HUES6 (cell line): Measurements from ENCODE around the gene CDC6.

Experiments
- H3K27ac ChIP-seq: 2 replicates; pipeline ENCODE4 v1.7.0; 2013; ENCODE audit warnings: low read depth, mild to moderate bottlenecking, low read length, inconsistent platforms
- H3K27me3 ChIP-seq: 2 replicates; pipeline ENCODE4 v1.6.1; 2013; ENCODE audit warnings: low read length; ENCODE audit not compliant: control insufficient read depth, insufficient read depth
- H3K36me3 ChIP-seq: 2 replicates; pipeline ENCODE4 v1.6.1; 2013; ENCODE audit warnings: low read length; ENCODE audit not compliant: control insufficient read depth, insufficient read depth
- H3K4me1 ChIP-seq: 2 replicates; pipeline ENCODE4 v1.6.1; 2013; ENCODE audit warnings: low read length; ENCODE audit not compliant: control insufficient read depth, insufficient read depth
- H3K4me3 ChIP-seq: 2 replicates; pipeline ENCODE4 v1.5.1; 2013; ENCODE audit warnings: low read depth, low read length
- H3K9ac ChIP-seq: one replicate; pipeline ENCODE4 v1.6.1; 2013; ENCODE audit warnings: mild to moderate bottlenecking, low read length
- H3K9me3 ChIP-seq: 2 replicates; pipeline ENCODE4 v1.6.1; 2013; ENCODE audit warnings: low read depth, low read length; ENCODE audit not compliant: control insufficient read depth, insufficient read depth

CDC6 gene

DNA sequence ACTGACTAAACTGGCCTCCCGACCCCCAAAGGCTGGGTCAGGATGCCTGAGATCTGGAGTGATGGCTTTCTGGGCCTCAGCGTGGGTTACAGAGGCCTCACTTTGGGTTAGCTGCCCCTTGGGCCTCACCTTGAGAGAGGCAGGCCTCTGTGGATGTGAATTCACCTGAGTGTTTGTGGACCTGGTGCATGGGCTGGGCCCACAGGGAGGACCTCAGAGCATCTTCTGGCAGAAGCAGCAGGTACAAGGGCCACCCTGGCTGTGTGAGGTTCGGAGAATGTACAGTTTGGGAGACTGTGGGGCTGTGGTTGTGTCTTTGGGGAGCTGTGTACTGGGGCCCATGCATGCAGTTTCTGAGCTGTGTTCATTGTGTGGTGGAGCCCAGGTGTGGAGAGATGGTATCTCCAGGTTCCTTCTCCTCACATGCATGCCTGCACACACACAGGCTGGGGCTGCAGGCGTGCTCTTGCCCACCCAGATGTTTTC is 39.6 kb downstream of the CDC6 start:
- no peak overlapping the region for H3K27ac ChIP-seq
- peaks cover 21% of the 10 kb centered on the region for H3K4me1 ChIP-seq
- no peaks in the 10 kb centered on the region for H3K9me3 ChIP-seq
- H3K36me3 ChIP-seq: no peaks in the 10 kb centered on the region
- no peak overlapping the region for H3K9ac ChIP-seq
- H3K27me3 ChIP-seq: no peaks in the 10 kb centered on the region
- H3K4me3 ChIP-seq: no peak overlapping the region

DNA sequence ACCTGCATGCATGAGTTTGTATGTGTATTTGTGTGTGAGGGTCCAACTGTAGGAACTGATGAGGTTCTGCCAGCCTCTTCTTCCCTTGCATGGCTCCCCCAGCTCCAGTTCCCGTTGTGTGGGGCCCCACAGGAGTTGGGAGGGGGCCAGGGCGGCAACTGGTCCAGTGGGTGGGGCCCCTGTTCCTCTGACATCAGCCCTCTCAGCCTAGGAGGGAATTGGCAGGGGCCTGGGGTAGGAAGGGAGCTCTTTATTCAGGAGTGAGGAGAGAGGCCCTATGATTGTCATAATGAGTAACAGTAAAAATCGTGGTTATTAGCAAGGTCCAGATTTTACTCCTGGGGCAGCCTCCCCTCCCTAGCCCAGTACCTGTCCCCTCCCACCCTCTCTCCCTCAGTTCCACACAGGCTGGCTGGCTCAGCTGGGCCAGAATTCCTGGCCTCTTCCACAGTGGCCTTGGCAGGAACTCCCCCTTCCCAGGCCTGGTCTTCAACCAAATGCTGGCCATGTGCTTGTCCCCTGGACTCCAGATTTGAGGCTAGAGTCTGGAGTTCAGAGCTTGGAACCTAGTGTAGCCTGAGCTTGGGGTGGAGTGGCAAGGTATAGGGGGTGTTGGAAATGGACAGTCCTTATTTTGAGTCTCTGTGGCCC is 40.2 kb downstream of the CDC6 start:
- H3K4me3 ChIP-seq: no peak overlapping the region
- H3K9ac ChIP-seq: no peak overlapping the region
- peaks cover 15% of the 10 kb centered on the region; the same call in 1 of the 2 replicates for H3K4me1 ChIP-seq
- no peaks in the 10 kb centered on the region for H3K9me3 ChIP-seq
- no peak overlapping the region for H3K27ac ChIP-seq
- H3K27me3 ChIP-seq: no peaks in the 10 kb centered on the region
- H3K36me3 ChIP-seq: no peaks in the 10 kb centered on the region

DNA sequence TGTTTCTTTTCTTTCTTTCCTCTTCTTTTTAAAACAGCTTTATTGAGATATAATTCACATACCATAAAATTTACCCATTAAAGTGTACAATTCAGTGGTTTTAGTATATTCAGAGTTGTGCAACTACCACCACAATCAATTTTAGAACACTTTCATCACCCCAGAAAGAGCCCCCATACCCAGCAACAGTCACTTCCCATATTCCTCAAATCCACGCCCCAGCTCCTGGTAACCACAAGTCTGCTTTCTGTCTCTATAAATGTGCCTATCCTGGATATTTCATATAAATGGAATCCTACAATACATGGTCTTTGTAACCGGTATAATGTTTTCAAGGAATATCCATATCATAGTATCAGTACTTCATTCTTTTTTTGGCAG is 40.7 kb downstream of the CDC6 start:
- Histone ChIP-seq H3K27ac (no peak overlapping the region), H3K9me3 (no peaks in the 10 kb centered on the region), H3K4me1 (peaks cover 10% of the 10 kb centered on the region; the same call in 1 of the 2 replicates), H3K36me3 (no peaks in the 10 kb centered on the region), H3K27me3 (no peaks in the 10 kb centered on the region), H3K4me3 (no peak overlapping the region), H3K9ac (no peak overlapping the region)

DNA sequence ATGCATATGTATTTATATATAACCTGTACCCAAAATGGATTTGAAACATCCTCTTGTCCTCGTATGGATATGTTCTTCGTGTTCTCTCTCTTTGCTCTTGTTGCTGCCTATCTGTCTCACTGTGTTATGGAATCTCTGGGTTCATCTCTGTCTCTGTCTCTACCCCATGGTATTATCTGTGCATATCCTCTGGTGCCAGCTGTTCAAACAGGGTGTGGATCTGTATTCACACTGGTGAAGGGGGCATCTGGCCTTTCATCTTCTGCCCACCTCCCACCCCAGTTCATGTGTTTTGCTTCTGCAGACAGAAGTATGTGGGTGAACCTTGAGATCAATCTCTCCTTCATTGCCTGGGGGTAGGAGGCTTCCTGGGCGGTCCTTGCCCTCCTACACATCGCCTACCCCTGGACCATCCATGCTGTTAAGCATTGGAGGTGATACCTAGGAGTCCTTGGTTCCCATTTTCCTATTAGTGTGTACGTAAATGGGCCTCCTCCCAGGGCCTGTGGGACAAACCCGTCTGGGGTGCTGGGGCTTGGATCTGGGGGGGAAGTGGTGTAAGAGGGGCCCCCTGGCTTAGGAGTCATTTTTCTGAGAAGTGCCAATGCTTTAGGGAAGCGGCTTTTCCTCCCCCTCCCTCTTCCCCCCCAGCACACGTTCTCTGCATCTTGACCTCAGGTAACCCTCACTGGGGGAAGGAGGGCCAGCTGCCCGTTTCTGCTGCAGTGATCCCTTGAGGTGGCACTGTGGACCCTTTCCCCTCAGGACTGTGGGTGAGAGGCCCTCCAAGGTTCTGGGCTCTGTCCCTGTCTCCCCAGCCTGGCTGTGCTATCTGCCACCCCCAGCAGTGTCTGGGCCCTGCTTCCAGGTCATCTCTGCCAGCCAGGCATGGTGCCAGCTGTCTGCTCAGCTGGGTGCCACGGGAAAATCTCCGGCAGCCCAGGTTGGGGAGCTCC is 42.4 kb downstream of the CDC6 start:
- no peak overlapping the region for H3K27ac ChIP-seq
- no peak overlapping the region for H3K9ac ChIP-seq
- no peak overlapping the region for H3K4me3 ChIP-seq
- no peaks in the 10 kb centered on the region for H3K9me3 ChIP-seq
- H3K36me3 ChIP-seq: no peaks in the 10 kb centered on the region
- peaks cover 20% of the 10 kb centered on the region; the same call in 1 of the 2 replicates for H3K4me1 ChIP-seq
- H3K27me3 ChIP-seq: peaks cover 8% of the 10 kb centered on the region; the same call in 1 of the 2 replicates

DNA sequence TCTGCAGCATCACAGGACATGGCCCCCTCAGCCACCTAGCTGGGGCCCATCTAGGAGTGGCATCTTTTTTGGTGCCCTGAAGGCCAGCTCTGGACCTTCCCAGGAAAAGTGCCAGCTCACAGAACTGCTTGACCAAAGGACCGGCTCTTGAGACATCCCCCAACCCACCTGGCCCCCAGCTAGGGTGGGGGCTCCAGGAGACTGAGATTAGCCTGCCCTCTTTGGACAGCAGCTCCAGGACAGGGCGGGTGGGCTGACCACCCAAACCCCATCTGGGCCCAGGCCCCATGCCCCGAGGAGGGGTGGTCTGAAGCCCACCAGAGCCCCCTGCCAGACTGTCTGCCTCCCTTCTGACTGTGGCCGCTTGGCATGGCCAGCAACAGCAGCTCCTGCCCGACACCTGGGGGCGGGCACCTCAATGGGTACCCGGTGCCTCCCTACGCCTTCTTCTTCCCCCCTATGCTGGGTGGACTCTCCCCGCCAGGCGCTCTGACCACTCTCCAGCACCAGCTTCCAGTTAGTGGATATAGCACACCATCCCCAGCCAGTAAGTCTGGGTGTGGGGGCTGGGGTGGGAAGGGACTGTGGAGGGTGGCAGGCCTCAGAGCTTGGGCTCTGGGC is 43.3 kb downstream of the CDC6 start:
- H3K36me3 ChIP-seq: no peaks in the 10 kb centered on the region
- H3K27me3 ChIP-seq: peaks cover 12% of the 10 kb centered on the region; the same call in 1 of the 2 replicates
- peaks cover 21% of the 10 kb centered on the region; the same call in 1 of the 2 replicates for H3K4me1 ChIP-seq
- H3K9ac ChIP-seq: no peak overlapping the region
- no peak overlapping the region for H3K4me3 ChIP-seq
- H3K27ac ChIP-seq: no peak overlapping the region
- no peaks in the 10 kb centered on the region for H3K9me3 ChIP-seq

DNA sequence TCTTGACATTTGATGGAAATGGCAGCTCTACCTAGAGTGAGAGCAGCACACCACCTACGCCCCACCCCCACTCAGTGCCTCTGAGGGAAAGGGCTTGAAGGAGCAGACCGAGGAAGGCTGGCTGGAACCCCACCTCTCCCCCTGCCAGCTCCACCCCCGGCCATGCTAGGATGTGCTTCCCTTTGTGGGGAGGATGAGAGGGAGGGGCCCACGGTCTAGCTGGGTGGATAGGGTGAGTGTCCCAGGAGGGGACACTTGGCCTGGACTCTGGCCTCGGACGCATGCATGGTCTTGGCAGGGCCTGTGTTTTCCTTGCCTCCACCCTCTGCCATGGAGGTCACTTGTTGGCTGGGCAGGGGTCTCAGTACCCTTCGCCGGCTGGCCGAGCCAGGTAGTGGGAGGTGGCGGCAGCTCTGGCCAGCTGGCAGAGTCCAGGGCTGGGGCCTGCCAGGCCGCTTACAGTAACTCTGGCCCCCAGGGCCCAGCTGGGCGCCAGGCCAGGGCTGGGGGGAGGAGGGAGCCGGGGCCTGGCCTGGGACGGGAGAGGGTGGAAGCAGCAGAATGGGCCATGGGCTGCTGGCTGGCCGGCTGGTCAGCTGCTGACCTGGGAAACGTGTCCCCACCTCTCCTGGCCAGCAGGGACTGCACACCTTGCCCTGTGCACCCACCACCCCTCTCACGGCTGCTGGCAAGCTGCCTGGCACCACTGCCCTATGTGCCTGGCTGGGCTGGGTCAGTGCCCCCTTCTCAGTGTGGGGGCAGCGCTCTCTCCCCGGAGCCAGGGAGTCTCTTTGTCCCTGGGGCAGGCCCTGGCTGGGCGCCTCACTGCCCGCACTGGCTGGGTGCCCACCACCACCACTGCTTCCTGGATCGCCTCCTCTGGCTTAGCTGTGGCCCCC is 44.3 kb downstream of the CDC6 start:
- H3K27ac ChIP-seq: no peak overlapping the region
- H3K4me1 ChIP-seq: peaks cover 21% of the 10 kb centered on the region; the same call in 1 of the 2 replicates
- H3K4me3 ChIP-seq: no peak overlapping the region

DNA sequence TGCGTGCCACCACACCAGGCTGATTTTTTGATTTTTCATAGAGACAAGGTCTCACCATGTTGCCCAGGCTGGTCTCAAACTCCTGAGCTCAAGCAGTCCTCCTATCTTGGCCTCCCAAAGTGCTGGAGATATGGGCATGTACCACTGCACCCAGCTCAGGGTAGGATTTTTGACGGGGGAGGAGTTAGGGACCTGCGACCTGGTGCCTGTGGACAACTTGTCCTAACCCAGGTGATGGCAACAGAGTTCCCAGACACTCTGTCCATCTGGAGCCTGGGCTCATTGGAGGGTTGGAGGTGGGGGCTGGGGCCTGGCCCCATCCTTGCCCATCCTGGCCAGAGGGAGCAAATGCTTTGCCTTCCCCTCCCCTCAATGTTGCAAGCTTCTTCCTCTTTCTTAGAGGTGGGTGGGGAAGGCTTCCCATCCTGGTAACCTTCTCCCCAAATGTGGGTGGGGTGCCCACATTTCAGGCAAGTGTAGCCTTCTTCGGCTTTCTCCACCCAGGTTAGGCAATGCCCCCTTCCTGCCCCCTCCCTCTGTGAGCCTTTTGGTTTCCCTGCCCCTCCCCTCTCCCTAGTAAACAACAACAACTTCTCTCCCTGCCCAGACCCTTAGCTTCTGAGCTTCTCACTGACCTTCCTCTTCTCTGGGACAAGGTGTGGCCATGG is 46.2 kb downstream of the CDC6 start:
- Histone ChIP-seq H3K27me3 (peaks cover 29% of the 10 kb centered on the region), H3K4me3 (no peak overlapping the region), H3K4me1 (peaks cover 21% of the 10 kb centered on the region; the same call in 1 of the 2 replicates), H3K27ac (no peak overlapping the region), H3K36me3 (no peaks in the 10 kb centered on the region), H3K9me3 (no peaks in the 10 kb centered on the region), H3K9ac (no peak overlapping the region)

More for the DNA sequence above, 44.3 kb downstream of the CDC6 start:
- Histone ChIP-seq H3K9me3 (no peaks in the 10 kb centered on the region), H3K36me3 (no peaks in the 10 kb centered on the region), H3K9ac (no peak overlapping the region), H3K27me3 (peaks cover 15% of the 10 kb centered on the region; the same call in 1 of the 2 replicates)

DNA sequence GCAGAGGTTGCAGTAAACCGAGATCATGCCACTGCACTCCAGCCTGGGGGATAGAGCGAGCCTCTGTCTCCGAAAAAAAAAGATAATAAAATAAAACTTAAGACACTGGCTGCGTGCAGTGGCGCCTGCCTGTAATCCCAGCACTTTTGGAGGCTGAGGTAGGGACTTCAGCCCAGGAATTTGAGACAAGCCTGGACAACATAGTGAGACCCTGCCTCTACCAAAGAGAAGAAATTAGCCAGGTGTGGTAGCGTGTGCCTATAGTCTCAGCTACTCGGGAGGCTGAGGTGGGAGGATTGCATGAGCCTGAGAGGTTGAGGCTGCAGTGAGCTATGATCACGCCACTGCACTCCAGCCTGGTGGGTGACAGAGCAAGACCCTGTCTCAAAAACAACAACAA is 47.9 kb downstream of the CDC6 start:
- Histone ChIP-seq H3K4me3 (no peak overlapping the region), H3K9ac (no peak overlapping the region), H3K36me3 (no peaks in the 10 kb centered on the region), H3K4me1 (peaks cover 15% of the 10 kb centered on the region; the same call in 1 of the 2 replicates), H3K9me3 (no peaks in the 10 kb centered on the region), H3K27me3 (peaks cover 46% of the 10 kb centered on the region), H3K27ac (no peak overlapping the region)

DNA sequence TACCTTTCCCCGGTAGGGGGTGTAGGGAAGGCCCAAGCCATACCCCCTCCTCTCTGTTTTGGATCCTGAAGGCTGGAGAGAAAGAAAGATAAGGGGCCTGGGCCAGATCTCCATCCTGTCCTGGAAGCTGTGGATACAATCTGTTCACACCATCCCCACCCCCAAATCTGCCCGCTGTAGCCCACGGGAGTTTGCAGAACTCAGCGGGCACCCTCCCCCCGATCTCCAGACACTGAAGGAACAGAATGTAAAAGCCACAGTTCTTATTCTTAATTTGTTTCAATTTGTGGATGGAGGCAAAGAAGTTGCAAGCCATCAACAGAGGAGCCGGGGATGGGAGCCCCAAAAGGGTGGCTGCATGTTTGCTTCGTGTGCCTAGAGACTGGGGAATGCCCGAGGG is 49.7 kb downstream of the CDC6 start:
- Histone ChIP-seq H3K27me3 (peaks cover 56% of the 10 kb centered on the region), H3K4me3 (no peak overlapping the region), H3K9ac (no peak overlapping the region), H3K4me1 (peaks cover 16% of the 10 kb centered on the region; the same call in 1 of the 2 replicates), H3K27ac (no peak overlapping the region), H3K9me3 (no peaks in the 10 kb centered on the region), H3K36me3 (no peaks in the 10 kb centered on the region)

DNA sequence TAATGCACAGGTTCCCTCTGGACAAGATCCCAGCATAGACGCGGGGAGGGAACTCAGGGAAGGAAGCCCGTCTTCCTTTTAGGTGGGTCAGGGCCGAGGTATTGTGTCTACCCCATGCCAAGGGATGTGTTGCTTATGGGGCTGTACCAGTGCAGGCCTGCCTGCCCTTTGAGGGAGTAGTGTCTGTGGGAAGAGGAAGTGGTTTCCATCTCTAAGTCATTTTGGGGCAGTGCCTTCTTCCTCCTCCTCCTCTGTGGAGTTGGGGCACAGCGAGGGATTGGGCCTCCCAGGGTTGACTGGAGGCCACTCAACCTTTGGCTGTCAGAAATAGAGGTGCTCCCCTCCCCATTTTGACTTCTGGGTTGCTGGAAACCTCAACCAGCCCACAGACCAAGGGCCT is 50.4 kb downstream of the CDC6 start:
- Histone ChIP-seq H3K4me1 (peaks cover 21% of the 10 kb centered on the region), H3K36me3 (no peaks in the 10 kb centered on the region), H3K4me3 (no peak overlapping the region), H3K27ac (no peak overlapping the region), H3K9me3 (no peaks in the 10 kb centered on the region), H3K27me3 (peaks cover 63% of the 10 kb centered on the region), H3K9ac (no peak overlapping the region)
